Middle frontal gyrus (tissue), 1 donor: Measurements from ENCODE around the gene CTAGE15.
"Not testable (repeated sequence)": the region's sequence is repeated elsewhere in the genome, so short reads cannot be mapped to it uniquely, and the experiment has no call there.

Source experiments
- DNase-seq: peaks from one replicate; pipeline ENCODE4 v3.0.0-alpha.2; 2015; ENCODE audit warnings: low spot score; ENCODE audit errors: extremely low spot score

Gene CTAGE15

DNA sequence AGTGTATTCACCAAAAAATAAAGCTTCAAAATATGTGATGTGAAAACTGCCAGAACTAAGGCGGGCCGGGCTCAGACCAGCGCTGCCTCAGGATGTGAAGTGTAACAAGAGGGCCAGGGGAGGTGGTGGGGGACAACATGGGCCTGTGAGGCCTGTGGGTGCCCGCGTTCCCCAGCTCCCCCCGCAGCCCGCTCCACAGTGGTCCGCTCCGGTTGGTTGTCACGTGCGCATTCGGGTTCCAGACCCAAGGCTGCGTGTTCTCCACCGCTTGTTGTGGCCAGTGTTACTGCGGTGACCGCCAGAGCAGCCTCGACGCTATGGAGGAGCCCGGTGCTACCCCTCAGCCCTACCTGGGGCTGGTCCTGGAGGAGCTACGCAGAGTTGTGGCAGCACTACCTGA lies at the start of gene CTAGE15:
Gene CTAGE15, plus strand, starts transcription at position 301 of the 400 bp plus-strand sequence. Its CDS starts 17 bp downstream, at position 318.
- not testable (repeated sequence) for DNase-seq

- not testable (repeated sequence) for DNase-seq
Observed at GRCh38 chr7:143522309-143522916, 49.2 kb upstream of the CTAGE15 start.

DNA sequence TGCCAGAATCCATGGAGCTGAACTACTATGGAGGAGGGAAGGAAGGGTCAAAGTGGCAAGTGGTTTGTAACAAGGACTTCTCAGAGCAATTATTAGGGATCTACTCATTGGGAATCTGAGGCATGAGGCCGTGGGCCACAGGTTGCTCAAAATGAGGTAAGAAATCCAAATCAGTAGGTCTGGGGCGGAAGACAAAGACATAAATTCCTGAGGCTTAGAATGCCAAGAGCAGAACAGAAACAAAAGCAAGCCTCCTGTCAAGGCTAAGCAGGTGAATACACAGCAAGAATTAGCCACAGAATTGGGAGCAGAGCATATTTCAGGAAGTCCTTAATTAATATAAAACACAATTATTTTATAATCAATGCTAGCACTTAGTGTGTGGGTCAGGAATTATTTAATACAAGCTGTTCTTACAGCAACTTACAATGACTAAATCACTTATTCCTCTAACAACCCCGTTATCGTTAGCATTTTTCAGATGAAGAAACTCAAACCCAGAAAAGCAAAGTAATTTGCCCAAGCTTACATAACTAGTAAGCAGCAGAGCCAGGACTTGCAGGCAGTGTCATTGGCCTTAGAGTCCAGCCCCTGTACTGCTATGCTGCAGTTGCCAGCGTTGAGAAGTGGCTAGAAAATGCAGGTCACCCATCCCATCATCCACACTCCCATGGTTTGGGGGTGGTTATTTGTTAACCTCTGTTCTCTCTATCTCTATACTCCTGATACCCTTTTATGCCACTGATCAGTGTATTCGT lies 40.3 kb upstream of the CTAGE15 start:
- not testable (repeated sequence) for DNase-seq

DNA sequence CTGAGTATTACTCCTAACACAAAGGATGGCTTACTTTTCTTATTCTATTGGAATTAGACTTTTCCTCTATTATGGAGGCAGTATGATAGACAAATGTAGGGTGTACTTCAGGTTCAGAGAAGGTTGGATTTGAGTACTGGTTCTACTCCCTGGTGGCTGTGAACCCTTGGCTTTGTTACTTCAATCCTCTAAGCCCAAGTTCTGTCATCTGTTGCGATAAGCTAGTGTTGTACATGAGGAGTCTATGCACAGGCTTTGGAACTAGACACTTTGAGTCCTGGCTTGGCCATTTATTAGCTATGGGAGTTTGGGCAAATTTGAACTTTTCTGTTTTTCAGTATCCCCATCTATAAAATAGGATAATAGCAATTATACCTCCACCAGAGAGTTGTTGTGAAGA lies 39.7 kb upstream of the CTAGE15 start:
- DNase-seq: not testable (repeated sequence)

GRCh38 chr7:143533213-143533839 lies 38.3 kb upstream of the CTAGE15 start:
- DNase-seq: not testable (repeated sequence)

DNA sequence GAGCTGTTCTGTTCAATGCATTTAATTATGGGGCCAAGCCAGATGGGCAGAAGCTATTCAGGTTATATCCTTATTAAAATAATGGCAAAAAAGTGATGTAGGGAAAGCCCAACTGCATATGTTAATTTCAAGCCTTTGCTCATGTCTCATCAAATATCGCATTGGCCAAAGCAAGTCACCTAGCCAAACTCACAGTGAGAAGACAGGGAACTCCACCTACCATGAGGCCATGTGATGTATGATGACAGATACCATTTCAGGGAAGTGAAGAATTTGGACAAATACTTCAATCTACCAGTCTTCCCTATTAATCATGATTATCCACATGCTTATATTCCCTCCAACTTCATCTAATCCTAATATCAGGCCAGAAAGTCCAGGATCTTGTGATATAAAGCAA lies 35.2 kb upstream of the CTAGE15 start:
- not testable (repeated sequence) for DNase-seq

DNA sequence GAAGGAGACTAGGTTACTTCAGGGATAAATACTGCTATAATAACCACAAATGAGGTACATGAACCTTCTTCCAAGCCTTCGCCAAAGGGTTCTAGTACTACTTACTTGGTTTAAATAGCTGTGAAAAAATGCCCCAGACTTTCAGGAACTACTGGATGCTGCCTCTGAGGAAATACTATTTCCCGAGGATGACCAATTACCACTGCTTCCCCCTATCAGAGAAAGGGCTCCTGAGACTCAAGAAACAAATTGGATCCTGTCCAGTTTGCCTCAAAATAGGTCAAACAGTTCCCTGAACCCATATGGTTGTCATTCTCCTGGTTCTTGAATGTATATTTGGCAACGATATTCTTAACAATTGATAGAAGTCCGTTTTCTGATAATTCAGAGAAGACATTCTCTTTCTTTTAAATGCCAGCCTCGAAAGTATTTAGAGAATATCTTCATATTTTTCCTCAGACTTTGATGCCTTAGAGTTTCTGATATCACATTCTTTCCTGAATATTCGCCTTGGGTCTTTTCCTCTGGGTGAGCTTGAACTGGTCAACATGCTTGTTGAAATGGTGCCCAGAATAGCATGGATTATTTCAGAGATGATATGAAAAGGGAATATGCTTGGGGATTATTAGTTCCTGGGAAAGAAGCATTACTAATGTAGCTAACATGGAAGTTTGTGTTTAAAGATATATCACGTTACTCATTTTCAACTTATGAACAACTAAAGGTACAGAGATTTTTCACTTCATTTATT lies 28.1 kb upstream of the CTAGE15 start:
- DNase-seq: not testable (repeated sequence)

DNA sequence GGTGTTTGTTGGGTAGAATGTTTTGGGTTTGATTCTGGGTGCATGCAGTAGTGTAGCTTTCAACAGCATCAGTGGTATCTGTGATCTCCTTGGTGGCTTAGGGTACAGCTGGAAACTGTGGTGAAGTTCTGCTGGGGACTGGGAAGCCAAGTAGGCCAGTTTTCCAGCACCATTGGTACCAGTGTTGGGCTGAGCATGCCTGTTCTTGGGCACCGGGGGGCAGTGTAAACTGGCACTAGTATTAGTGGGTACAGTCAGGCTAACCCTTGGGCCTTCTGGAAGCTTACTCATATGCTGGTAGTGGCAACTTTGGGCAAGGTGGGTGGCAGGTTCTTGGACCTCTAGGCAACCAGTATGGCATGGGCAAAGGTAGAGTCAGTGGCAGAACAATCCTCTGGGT lies 15.6 kb upstream of the CTAGE15 start:
- DNase-seq: not testable (repeated sequence)

GRCh38 chr7:143563306-143563705 lies 8.3 kb upstream of the CTAGE15 start:
- not testable (repeated sequence) for DNase-seq

DNA sequence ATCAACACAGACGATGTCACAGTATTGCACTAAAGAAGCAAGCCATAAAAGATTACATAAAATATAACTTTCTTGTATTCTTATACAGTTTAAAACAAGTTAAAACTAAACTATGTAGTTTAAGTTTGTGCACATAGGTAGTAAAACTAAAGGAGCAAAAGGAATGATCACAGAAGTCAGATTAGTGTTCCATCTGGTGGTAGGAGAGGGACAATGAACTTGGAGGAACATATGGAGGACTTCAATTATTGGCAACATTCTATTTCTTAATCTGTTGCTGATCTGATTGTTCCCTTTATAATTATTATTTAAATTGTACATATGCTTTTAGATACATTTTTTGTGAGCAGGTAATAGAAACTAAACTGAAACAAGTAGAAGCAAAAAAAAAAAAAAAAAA lies 5.6 kb upstream of the CTAGE15 start:
- DNase-seq: not testable (repeated sequence)

- DNase-seq: not testable (repeated sequence)
Observed at GRCh38 chr7:143588183-143588582, 16.6 kb downstream of the CTAGE15 start.

DNA sequence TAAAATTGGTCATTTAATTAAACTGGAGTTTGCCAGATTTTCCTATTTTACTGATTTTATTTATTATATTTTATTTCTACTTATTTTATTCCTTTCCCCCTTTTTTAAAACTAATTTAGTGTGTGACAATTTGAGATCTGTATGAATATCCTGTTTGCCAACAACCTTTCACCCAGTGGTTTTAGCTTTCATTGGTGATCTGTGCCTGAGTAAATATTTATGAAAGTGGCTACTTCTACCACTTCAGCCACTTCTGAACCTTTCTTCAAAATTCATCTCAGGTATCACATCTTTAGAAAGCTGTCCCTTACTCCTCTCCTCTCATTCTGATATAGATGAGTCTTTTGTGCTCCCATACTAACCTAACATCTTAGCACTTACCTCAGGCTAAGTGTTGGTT lies 18.3 kb downstream of the CTAGE15 start:
- not testable (repeated sequence) for DNase-seq

GRCh38 chr7:143598086-143598485 lies 26.5 kb downstream of the CTAGE15 start:
- DNase-seq: not testable (repeated sequence)

DNA sequence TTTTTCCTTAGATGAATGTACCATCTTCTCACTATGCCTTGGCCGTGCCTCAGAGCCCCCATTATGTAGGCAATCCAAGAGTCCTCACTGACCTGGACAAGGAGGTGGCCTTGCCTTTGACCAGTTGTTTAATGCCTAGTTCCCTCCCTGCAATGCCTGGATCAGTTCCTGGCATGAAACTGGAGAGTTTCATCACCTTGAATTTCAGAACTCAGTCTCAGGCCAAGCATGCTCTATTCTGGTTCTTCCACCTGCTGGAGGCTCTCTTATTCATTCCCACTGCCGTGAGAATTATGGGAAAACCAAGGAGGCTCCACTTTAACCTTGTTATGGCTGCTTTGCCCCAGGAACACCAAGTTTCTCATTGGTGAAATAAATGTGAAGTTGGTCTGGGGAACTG lies 31.9 kb downstream of the CTAGE15 start:
- DNase-seq: not testable (repeated sequence)

GRCh38 chr7:143606088-143606487 lies 34.5 kb downstream of the CTAGE15 start:
- not testable (repeated sequence) for DNase-seq

DNA sequence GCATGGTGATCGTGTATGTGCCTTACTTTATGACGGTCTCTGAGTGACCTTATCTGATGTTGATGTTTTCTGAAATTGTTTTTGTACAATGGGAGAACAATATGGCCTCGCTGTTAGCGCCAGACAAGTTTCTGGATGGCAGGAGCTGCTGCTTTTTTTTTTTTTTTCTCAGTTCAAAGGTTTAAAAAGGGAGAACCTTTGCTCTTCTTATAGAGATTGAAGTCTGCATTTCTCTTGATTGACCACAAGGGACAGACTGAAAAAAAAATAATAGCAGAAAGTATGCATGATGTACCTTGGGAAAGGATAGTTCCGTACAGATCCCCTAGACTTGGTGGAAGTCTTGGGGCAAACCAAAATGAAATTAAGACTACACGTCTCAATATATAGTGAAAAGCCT lies 43.9 kb downstream of the CTAGE15 start:
- DNase-seq: not testable (repeated sequence)

DNA sequence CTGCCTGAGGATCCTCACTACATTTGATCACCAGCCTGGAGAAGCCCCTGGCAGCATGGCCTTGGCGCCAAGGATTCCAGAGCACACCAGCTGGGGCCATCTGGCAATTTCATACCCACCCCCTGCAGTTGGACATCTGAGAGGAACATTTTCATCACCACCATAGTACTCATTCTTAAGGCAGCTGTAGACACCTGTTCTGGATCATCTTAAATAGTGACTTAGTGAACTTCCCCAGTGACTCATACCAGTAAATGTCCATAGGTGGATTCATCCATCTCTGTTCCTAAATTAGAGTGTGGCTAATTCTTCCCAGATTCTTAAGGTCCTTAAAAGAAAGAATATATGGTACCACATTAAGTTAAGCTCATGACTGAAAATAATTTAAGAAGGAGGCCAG lies 45.6 kb downstream of the CTAGE15 start:
- DNase-seq: not testable (repeated sequence)

- DNase-seq: not testable (repeated sequence)
Observed at GRCh38 chr7:143620058-143620457, 48.5 kb downstream of the CTAGE15 start.

GRCh38 chr7:143620646-143621045 lies 49.0 kb downstream of the CTAGE15 start, which contains the start of gene TCAF2:
Gene TCAF2 (plus strand): TSS chr7:143620974.
- DNase-seq: not testable (repeated sequence)

DNA sequence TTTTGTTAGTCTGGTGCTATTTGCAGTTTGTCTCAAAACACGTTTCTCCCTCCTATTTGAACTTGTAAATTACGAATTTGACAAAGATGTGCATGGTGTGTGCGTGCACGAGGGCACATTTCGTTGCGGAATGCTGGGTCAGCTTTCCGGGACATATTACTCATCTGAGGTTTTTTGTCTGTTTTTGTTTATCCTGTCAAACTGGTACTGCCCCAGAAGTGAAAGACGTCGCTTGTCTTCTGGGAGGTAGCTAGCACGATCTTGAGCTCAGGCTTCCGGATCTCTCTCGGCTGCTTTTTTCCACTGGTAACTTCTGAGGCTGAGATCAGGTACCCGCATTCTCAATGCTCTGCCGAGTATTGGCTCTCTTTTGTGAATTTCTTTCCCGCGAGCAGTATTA lies 49.6 kb downstream of the CTAGE15 start:
- DNase-seq: not testable (repeated sequence)

DNA sequence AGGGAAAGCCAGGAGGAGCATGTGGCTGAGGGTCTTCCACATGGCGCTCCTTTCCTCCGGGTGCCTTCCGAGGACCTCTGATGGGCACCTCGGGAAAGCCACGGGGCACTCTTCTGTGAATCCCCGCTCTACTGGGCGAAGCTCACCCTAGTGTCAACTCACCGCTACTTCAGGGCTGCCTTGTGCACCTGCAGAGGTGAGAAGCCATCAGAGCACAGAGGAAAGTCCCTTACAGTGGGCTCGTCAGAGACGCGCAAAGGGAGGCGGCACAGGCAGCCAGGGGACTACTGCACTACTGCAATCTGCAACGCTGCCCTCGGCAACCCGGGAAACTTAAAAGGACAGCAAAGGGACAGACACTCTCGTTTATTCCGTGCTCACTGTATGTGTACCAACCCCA lies 50.5 kb downstream of the CTAGE15 start:
- DNase-seq: not testable (repeated sequence)
